ENCODE data around the gene ARL3.
"Not testable (repeated sequence)": the region's sequence is repeated elsewhere in the genome, so short reads cannot be mapped to it uniquely, and the experiment has no call there.

Gene ARL3

GRCh38 chr10:102676534-102677315 is 37.5 kb downstream of the ARL3 start:
- Histone ChIP-seq H3K4me3 (no peak overlapping the region), H3K27ac (peak overlapping the region in 16 of 21 experiments; percentile 24 to 86 (median 68))

- H3K4me3 ChIP-seq, result no peak overlapping the region
Measured at GRCh38 chr10:102675666-102676533, 38.3 kb downstream of the ARL3 start.

GRCh38 chr10:102675011-102675665 is 39.1 kb downstream of the ARL3 start:
- Histone ChIP-seq H3K4me3 (no peak overlapping the region), H3K27ac (peak overlapping the region in 18 of 21 experiments; percentile 25 to 86 (median 74))

More at GRCh38 chr10:102675666-102676533, 38.3 kb downstream of the ARL3 start:
- H3K27ac ChIP-seq, result peak overlapping the region in 18 of 21 experiments; percentile 6 to 86 (median 72)

- H3K4me3 ChIP-seq, result peak overlapping the region in 3 of 7 experiments; percentile 4 to 27 (median 14)
- H3K27ac ChIP-seq, result peak overlapping the region in 20 of 21 experiments; percentile 41 to 86 (median 74)
Measured at GRCh38 chr10:102674566-102674965, 39.6 kb downstream of the ARL3 start.

GRCh38 chr10:102673819-102674511 is 40.2 kb downstream of the ARL3 start:
- Histone ChIP-seq H3K4me3 (peak overlapping the region in 4 of 7 experiments; percentile 4 to 27 (median 10)), H3K27ac (peak overlapping the region in 20 of 21 experiments; percentile 41 to 86 (median 74))

- Histone ChIP-seq H3K27ac (peak overlapping the region in 20 of 21 experiments; percentile 41 to 86 (median 74)), H3K4me3 (no peak overlapping the region)
Measured at GRCh38 chr10:102673236-102673818, 40.9 kb downstream of the ARL3 start.

- Histone ChIP-seq H3K27ac (no peak overlapping the region), H3K4me3 (no peak overlapping the region)
Measured at GRCh38 chr10:102670871-102671434, 43.2 kb downstream of the ARL3 start.

GRCh38 chr10:102670065-102670670 is 44.0 kb downstream of the ARL3 start:
- Histone ChIP-seq H3K27ac (peak overlapping the region in 5 of 21 experiments; percentile 17 to 55 (median 34)), H3K4me3 (no peak overlapping the region)

- Histone ChIP-seq H3K4me3 (no peak overlapping the region), H3K27ac (peak overlapping the region in 9 of 21 experiments; percentile 1 to 55 (median 32))
Measured at GRCh38 chr10:102669206-102670064, 44.8 kb downstream of the ARL3 start.

GRCh38 chr10:102668326-102669107 is 45.7 kb downstream of the ARL3 start:
- H3K4me3 ChIP-seq, result no peak overlapping the region
- H3K27ac ChIP-seq, result peak overlapping the region in 4 of 21 experiments; percentile 12 to 46 (median 32)

- not testable (repeated sequence) for H3K27ac ChIP-seq, H3K4me3 ChIP-seq
Measured at GRCh38 chr10:102667411-102667810, 46.8 kb downstream of the ARL3 start.

- Histone ChIP-seq H3K4me3 (no peak overlapping the region), H3K27ac (no peak overlapping the region)
Measured at GRCh38 chr10:102665904-102666509, 48.2 kb downstream of the ARL3 start.

GRCh38 chr10:102661658-102662028 is 52.6 kb downstream of the ARL3 start:
- peak overlapping the region in 1 of 7 experiments; percentile 3 for H3K4me3 ChIP-seq
- H3K27ac ChIP-seq, result peak overlapping the region in 20 of 21 experiments; percentile 5 to 84 (median 64)

GRCh38 chr10:102660888-102661657 is 53.1 kb downstream of the ARL3 start:
- H3K27ac ChIP-seq, result peak overlapping the region in 20 of 21 experiments; percentile 5 to 84 (median 64)
- H3K4me3 ChIP-seq, result peak overlapping the region in 2 of 7 experiments; percentile 3 to 11

- peak overlapping the region in 7 of 21 experiments; percentile 2 to 48 (median 39) for H3K27ac ChIP-seq
- no peak overlapping the region for H3K4me3 ChIP-seq
Measured at GRCh38 chr10:102658802-102659201, 55.4 kb downstream of the ARL3 start.
